CD14-positive monocyte (primary cell): ENCODE data around the gene KIF5B. TPM values are rescaled to one million over a fixed set of nuclear protein-coding genes. Genes with fewer than 3 reads are reported as not detected.

Experiments used
- DNase-seq, 3 donors: peaks; one replicate each; pipeline ENCODE4 v3.0.0-alpha.2; 2011 to 2022
- H2AFZ ChIP-seq: 2 replicates; pipeline ENCODE4 v1.6.0; 2012; ENCODE audit warnings: mild to moderate bottlenecking, low read depth, low read length, inconsistent platforms; ENCODE audit not compliant: insufficient read depth, poor library complexity, severe bottlenecking
- H3K27ac ChIP-seq, 2 donors: 1 replicate in 1 of 2; 2 replicates in 1 of 2; pipeline ENCODE4 v1.5.1; 2012 to 2013; ENCODE audit warnings: low read length in 2 of 2, control low read depth in 1 of 2, inconsistent platforms in 1 of 2, low read depth in 1 of 2, mild to moderate bottlenecking in 1 of 2
- H3K27me3 ChIP-seq, 2 donors: one replicate each; pipeline versions ENCODE4 v1.6.0 to v1.6.1; 2011 to 2013; ENCODE audit warnings: low read length in 2 of 2; ENCODE audit not compliant: control insufficient read depth in 2 of 2, insufficient read depth in 2 of 2
- H3K36me3 ChIP-seq, 2 donors: replicated peaks in 1 of 2; 1 replicate in 1 of 2; 2 replicates in 1 of 2; pipeline versions ENCODE4 v1.5.1 to v1.6.1; 2012 to 2013; ENCODE audit warnings: low read length in 2 of 2, control low read depth in 1 of 2, inconsistent platforms in 1 of 2, mild to moderate bottlenecking in 1 of 2; ENCODE audit not compliant: insufficient read depth in 2 of 2, control insufficient read depth in 1 of 2
- H3K4me1 ChIP-seq, 2 donors: 1 replicate in 1 of 2; 2 replicates in 1 of 2; pipeline versions ENCODE4 v1.5.1 to v1.6.1; 2012 to 2013; ENCODE audit warnings: low read length in 2 of 2, control low read depth in 1 of 2, inconsistent platforms in 1 of 2, mild to moderate bottlenecking in 1 of 2, moderate library complexity in 1 of 2; ENCODE audit not compliant: insufficient read depth in 2 of 2, control insufficient read depth in 1 of 2
- H3K4me2 ChIP-seq: replicated peaks from 2 replicates; pipeline ENCODE3; 2012; ENCODE audit warnings: low read length, moderate library complexity, mild to moderate bottlenecking; ENCODE audit not compliant: poor library complexity, severe bottlenecking; ENCODE audit errors: extremely low read depth
- H3K4me3 ChIP-seq, 3 experiments: fragments of 200-600 bp in 1 of 3; sonication (generic) in 1 of 3; replicated peaks in 1 of 3; 1 replicate in 2 of 3; 2 replicates in 1 of 3; pipeline ENCODE4 v1.5.1; 2011 to 2013; ENCODE audit warnings: low read length in 3 of 3, mild to moderate bottlenecking in 3 of 3, control low read depth in 2 of 3, low read depth in 2 of 3, inconsistent platforms in 1 of 3, moderate library complexity in 1 of 3
- H3K79me2 ChIP-seq: 2 replicates; pipeline ENCODE4 v1.6.0; 2012; ENCODE audit warnings: mild to moderate bottlenecking, control low read depth, inconsistent platforms, low read length, moderate library complexity; ENCODE audit not compliant: insufficient read depth
- H3K9ac ChIP-seq: 2 replicates; pipeline ENCODE4 v1.6.0; 2017; ENCODE audit warnings: low read length, mild to moderate bottlenecking; ENCODE audit not compliant: insufficient read depth, poor library complexity, severe bottlenecking
- H3K9me3 ChIP-seq, 2 donors: replicated peaks in 1 of 2; 1 replicate in 1 of 2; 2 replicates in 1 of 2; pipeline versions ENCODE4 v1.5.1 to v1.6.1; 2012 to 2013; ENCODE audit warnings: low read length in 2 of 2, control low read depth in 1 of 2; ENCODE audit not compliant: control insufficient read depth in 1 of 2, insufficient read depth in 1 of 2
- H4K20me1 ChIP-seq: 2 replicates; pipeline ENCODE4 v1.6.0; 2012; ENCODE audit warnings: mild to moderate bottlenecking, low read length, control low read depth, moderate library complexity; ENCODE audit not compliant: insufficient read depth
- H3K27ac Mint-ChIP-seq, 7 donors: one replicate each; pipeline ENCODE4 v1.8.0; 2020; ENCODE audit warnings: mild to moderate bottlenecking in 7 of 7, mixed read lengths in 7 of 7, moderate library complexity in 6 of 7, inconsistent platforms in 2 of 7
- H3K27me3 Mint-ChIP-seq, 3 donors: one replicate each; pipeline ENCODE4 v1.8.0; 2021 to 2022; ENCODE audit warnings: low read depth in 3 of 3, mild to moderate bottlenecking in 3 of 3, mixed read lengths in 3 of 3, moderate library complexity in 3 of 3, inconsistent platforms in 1 of 3
- H3K36me3 Mint-ChIP-seq, 2 donors: one replicate each; pipeline ENCODE4 v1.8.0; 2020; ENCODE audit warnings: mixed read lengths in 2 of 2, inconsistent platforms in 1 of 2, mild to moderate bottlenecking in 1 of 2
- H3K4me1 Mint-ChIP-seq: one replicate; pipeline ENCODE4 v1.8.0; 2020; ENCODE audit warnings: mild to moderate bottlenecking, mixed read lengths
- H3K4me3 Mint-ChIP-seq, 2 donors: one replicate each; pipeline ENCODE4 v1.8.0; 2020; ENCODE audit warnings: mild to moderate bottlenecking in 2 of 2, mixed read lengths in 2 of 2, moderate library complexity in 1 of 2
- H3K9me3 Mint-ChIP-seq, 7 donors: one replicate each; pipeline ENCODE4 v1.8.0; 2020 to 2022; ENCODE audit warnings: mixed read lengths in 7 of 7, mild to moderate bottlenecking in 6 of 7, moderate library complexity in 6 of 7, inconsistent platforms in 2 of 7
- CTCF ChIP-seq: fragments of 200-600 bp; IDR thresholded peaks from one replicate; pipeline ENCODE4 v1.8.0; 2022; ENCODE audit warnings: antibody characterized with exemption, mild to moderate bottlenecking
- WGBS: methylation state at CpG from one replicate; pipeline ENCODE4 v1.1.5; 2013; ENCODE audit warnings: missing lambda C conversion rate; ENCODE audit not compliant: insufficient coverage; 5-methylcytosine and 5-hydroxymethylcytosine counted together
- intact Hi-C, 2 donors: fragments of 100-400 bp; cut with micrococcal nuclease; formaldehyde crosslinking; loops; one replicate each; pipeline versions ENCODE4 v1.15.0 to v1.15.1; 2023
- polyA plus RNA-seq, 3 donors: library from polyadenylated mRNA; depleted of rRNA in 1 of 3; unstranded in 2 of 3; stranded (reverse) in 1 of 3; fragments of 300-500 nt in 2 of 3; fragments of >200 nt in 1 of 3; fragmentation: Illumina TruSeq in 2 of 3; gene quantifications; 1 replicate in 2 of 3; 2 replicates in 1 of 3; pipeline ENCODE4 v1.2.3, GENCODE V29; 2012 to 2021

Gene KIF5B
- polyA plus RNA-seq, 3 donors = 15.2 to 32.9 (median 18.9) TPM

DNA sequence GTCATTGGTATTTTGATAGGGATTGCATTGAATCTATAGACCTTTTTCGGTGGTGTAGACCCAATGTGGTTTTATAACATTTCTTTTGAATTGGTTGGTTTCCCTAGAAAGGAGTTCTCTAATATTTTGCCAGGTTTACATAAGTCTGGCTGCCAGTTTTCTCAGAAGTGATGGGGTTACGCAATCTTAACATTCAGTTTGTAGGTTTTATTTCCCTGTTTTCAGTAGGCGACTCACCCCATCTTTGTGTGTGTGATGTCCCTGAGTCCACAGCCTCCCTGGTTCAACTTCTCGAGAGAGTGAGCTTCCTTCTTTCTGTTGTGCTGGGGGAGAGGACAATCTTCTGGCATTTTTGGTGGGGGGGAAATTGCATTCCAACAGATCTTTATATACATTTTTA, 9.6 kb upstream of the KIF5B start:
- no CpG with 5 or more reads among the region's 4 CpGs for WGBS
- Histone ChIP-seq H4K20me1 (no peaks in the 10 kb centered on the region), H3K4me2 (no peak overlapping the region)

DNA sequence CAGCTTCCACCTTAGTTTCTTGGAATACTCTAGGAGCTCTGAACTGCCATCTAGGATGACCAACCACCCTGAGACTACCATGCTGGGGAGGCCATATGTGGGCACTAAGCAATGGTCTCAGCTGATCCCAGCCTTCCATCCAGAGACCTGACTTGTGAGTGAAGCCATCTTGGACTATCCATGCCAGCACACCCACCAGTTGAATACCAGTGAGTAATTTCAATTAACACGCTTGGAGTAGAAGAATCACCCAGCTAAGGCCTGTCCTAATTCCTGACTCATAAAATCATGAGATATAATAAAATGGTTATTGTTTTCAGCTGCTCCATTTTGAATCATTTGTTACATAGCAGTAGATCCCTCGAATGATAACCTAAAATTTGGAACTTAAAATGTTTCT, 5.2 kb upstream of the KIF5B start:
- Mint-ChIP-seq H3K4me3 (no peak overlapping the region), H3K4me1 (peaks cover 28% of the 10 kb centered on the region), H3K27me3 (no peaks in the 10 kb centered on the region), H3K36me3 (no peaks in the 10 kb centered on the region), H3K27ac (no peak overlapping the region), H3K9me3 (no peaks in the 10 kb centered on the region)
- peaks cover 27 to 30% of the 10 kb centered on the region in 2 donors for H3K4me1 ChIP-seq
- no peak overlapping the region for H2AFZ ChIP-seq
- H3K9ac ChIP-seq = no peak overlapping the region
- H3K9me3 ChIP-seq = no peaks in the 10 kb centered on the region
- no CpG with 5 or more reads among the region's 2 CpGs for WGBS
- no peak overlapping the region for H3K4me2 ChIP-seq
- no peaks in the 10 kb centered on the region for H3K36me3 ChIP-seq
- intact Hi-C loops = loop anchor here in 1 of 2 donors (10.0 kb wide), 1 partner anchor 133 kb away; no protein-coding TSS in a partner anchor
- no peak overlapping the region for H3K4me3 ChIP-seq
- peaks cover 4% of the 10 kb centered on the region for H3K79me2 ChIP-seq
- H4K20me1 ChIP-seq = no peaks in the 10 kb centered on the region
- H3K27me3 ChIP-seq = no peaks in the 10 kb centered on the region
- DNase-seq = no peak
- TF ChIP-seq CTCF = no peak
- no peak overlapping the region for H3K27ac ChIP-seq

More for the DNA sequence above, 9.6 kb upstream of the KIF5B start:
- peaks cover 11% of the 10 kb centered on the region for H3K4me1 Mint-ChIP-seq
- DNase-seq = peak; percentile 64 to 83 (median 81)
- H3K4me3 Mint-ChIP-seq = peak overlapping the region in 1 of 2 donors; percentile 35
- H3K79me2 ChIP-seq = no peaks in the 10 kb centered on the region
- peak overlapping the region in 6 of 7 donors; percentile 1 to 86 (median 46) for H3K27ac Mint-ChIP-seq
- no peaks in the 10 kb centered on the region for H3K36me3 Mint-ChIP-seq
- intact Hi-C loops = loop anchor here in 1 of 2 donors (10.0 kb wide), 1 partner anchor 129 kb away; no protein-coding TSS in a partner anchor
- H3K9me3 Mint-ChIP-seq = peaks cover 0 to 2% (median 0%) of the 10 kb centered on the region in 7 donors
- TF ChIP-seq CTCF = no peak
- H3K27me3 ChIP-seq = no peaks in the 10 kb centered on the region
- no peaks in the 10 kb centered on the region for H3K27me3 Mint-ChIP-seq
- H3K4me3 ChIP-seq = no peak overlapping the region
- peaks cover 13 to 15% of the 10 kb centered on the region in 2 donors for H3K4me1 ChIP-seq
- H3K36me3 ChIP-seq = no peaks in the 10 kb centered on the region
- H3K9ac ChIP-seq = no peak overlapping the region
- peak overlapping the region in 1 of 2 donors; percentile 4 for H3K27ac ChIP-seq
- H3K9me3 ChIP-seq = no peaks in the 10 kb centered on the region
- no peak overlapping the region for H2AFZ ChIP-seq
